GM23248 (cell line): Measurements from ENCODE around the gene CHRM4. TPM values are rescaled to one million over a fixed set of nuclear protein-coding genes. Genes with fewer than 3 reads are reported as not detected.
A peak's percentile ranks its signal among the peaks of the same experiment; 100 is the strongest.

Experiments used
- DNase-seq: peaks from one replicate; pipeline ENCODE4 v3.0.0-alpha.2; 2015
- H2AFZ ChIP-seq: fragments of 200-600 bp; sonication (generic); 2 replicates; pipeline ENCODE4 v1.6.1; 2016; ENCODE audit warnings: antibody characterized with exemption
- H3F3A ChIP-seq: fragments of 200-600 bp; sonication (generic); 2 replicates; pipeline ENCODE4 v1.6.1; 2016; ENCODE audit warnings: mild to moderate bottlenecking, antibody characterized with exemption, mixed run types; ENCODE audit not compliant: insufficient read depth
- H3K27ac ChIP-seq: fragments of 200-600 bp; sonication (generic); 2 replicates; pipeline ENCODE4 v1.5.1; 2016; ENCODE audit warnings: mild to moderate bottlenecking
- H3K27me3 ChIP-seq: fragments of 200-600 bp; sonication (generic); replicated peaks from 2 replicates; pipeline ENCODE4 v1.6.1; 2016; ENCODE audit warnings: mild to moderate bottlenecking; ENCODE audit not compliant: insufficient read depth
- H3K36me3 ChIP-seq: fragments of 200-600 bp; sonication (generic); 2 replicates; pipeline ENCODE4 v1.6.1; 2016; ENCODE audit warnings: low read depth, mild to moderate bottlenecking
- H3K4me1 ChIP-seq: fragments of 200-600 bp; sonication (generic); 2 replicates; pipeline ENCODE4 v1.6.1; 2016; ENCODE audit warnings: mild to moderate bottlenecking; ENCODE audit not compliant: insufficient read depth
- H3K4me2 ChIP-seq: fragments of 200-600 bp; sonication (generic); one replicate; pipeline ENCODE4 v1.6.1; 2016; ENCODE audit warnings: mild to moderate bottlenecking; ENCODE audit not compliant: unreplicated experiment
- H3K4me3 ChIP-seq: fragments of 200-600 bp; sonication (generic); 2 replicates; pipeline ENCODE4 v1.5.1; 2016; ENCODE audit warnings: mild to moderate bottlenecking
- H3K79me2 ChIP-seq: fragments of 200-600 bp; sonication (generic); 2 replicates; pipeline ENCODE4 v1.6.1; 2016; ENCODE audit warnings: mild to moderate bottlenecking; ENCODE audit not compliant: insufficient read depth
- H3K9ac ChIP-seq: fragments of 200-600 bp; sonication (generic); 2 replicates; pipeline ENCODE4 v1.6.1; 2016; ENCODE audit warnings: mild to moderate bottlenecking
- H3K9me2 ChIP-seq: fragments of 200-600 bp; sonication (generic); 2 replicates; pipeline ENCODE4 v1.6.1; 2016; ENCODE audit warnings: mixed run types, mild to moderate bottlenecking, moderate library complexity; ENCODE audit not compliant: insufficient read depth
- H3K9me3 ChIP-seq: fragments of 200-600 bp; sonication (generic); one replicate; pipeline ENCODE4 v1.6.1; 2017; ENCODE audit warnings: low read depth
- H4K20me1 ChIP-seq: fragments of 200-600 bp; sonication (generic); 2 replicates; pipeline ENCODE4 v1.6.0; 2016; ENCODE audit not compliant: insufficient read depth
- EZH2 ChIP-seq: fragments of 200-600 bp; sonication (generic); IDR thresholded peaks from 2 replicates; pipeline ENCODE4 v1.6.1; 2018; ENCODE audit warnings: antibody characterized with exemption, mild to moderate bottlenecking; ENCODE audit not compliant: insufficient read depth, poor library complexity, severe bottlenecking
- EZH2phosphoT487 ChIP-seq: fragments of 200-600 bp; sonication (generic); IDR thresholded peaks from 2 replicates; pipeline ENCODE4 v1.6.1; 2018; ENCODE audit warnings: antibody characterized with exemption, moderate library complexity, mild to moderate bottlenecking, low read depth; ENCODE audit not compliant: insufficient read depth
- WGBS, 2 experiments: methylation state at CpG; one replicate each; pipeline ENCODE4 v1.1.6; 2015 to 2017; ENCODE audit warnings: low lambda C conversion rate in 2 of 2, low coverage in 1 of 2; ENCODE audit errors: missing lambda C conversion rate in 2 of 2; 5-methylcytosine and 5-hydroxymethylcytosine counted together
- in situ Hi-C: fragments of 300-500 bp; cut with MboI; formaldehyde crosslinking; loops from 2 replicates; pipeline ENCODE4 v1.15.0; 2020
- polyA plus RNA-seq: library from polyadenylated mRNA; unstranded; fragments of >200 nt; fragmentation: Nextera tagmentation; extraction: Ambion mirVana; gene quantifications from 2 replicates; pipeline ENCODE4 v1.2.1, GENCODE V29; 2016
- total RNA-seq: library from RNA; depleted of rRNA; stranded (reverse); fragments of >200 nt; shearing (Covaris generic); gene quantifications from 2 replicates; pipeline ENCODE4 v1.2.3, GENCODE V29; 2014

The CHRM4 gene
- total and polyA plus RNA-seq, 2 experiments from 2014 or later = not detected

GRCh38 chr11:46350695-46351094 lies 40.9 kb downstream of the CHRM4 start:
- Histone ChIP-seq H3K27ac (no peak overlapping the region), H2AFZ (no peak overlapping the region), H3K4me1 (peaks cover 14% of the 10 kb centered on the region; the same call in 1 of the 2 replicates), H3K9me2 (no peaks in the 10 kb centered on the region), H3K9ac (no peak overlapping the region), H4K20me1 (no peaks in the 10 kb centered on the region; the same call in 1 of the 2 replicates), H3K79me2 (peaks cover 78% of the 10 kb centered on the region), H3K36me3 (no peaks in the 10 kb centered on the region; the same call in 1 of the 2 replicates), H3K9me3 (no peaks in the 10 kb centered on the region), H3F3A (no peaks in the 10 kb centered on the region), H3K4me2 (no peak overlapping the region), H3K27me3 (no peaks in the 10 kb centered on the region), H3K4me3 (no peak overlapping the region)
- in situ Hi-C loops = no loop called here
- TF ChIP-seq EZH2phosphoT487 (no peak), EZH2 (no peak)
- no peak for DNase-seq
- WGBS, 2 experiments = 69 to 70% methylated on average over 3 of the region's 3 CpGs

- H3K9me2 ChIP-seq = no peaks in the 10 kb centered on the region
- no peaks in the 10 kb centered on the region for H3K27me3 ChIP-seq
- H3K4me1 ChIP-seq = peaks cover 14% of the 10 kb centered on the region; the same call in 1 of the 2 replicates
- H3K36me3 ChIP-seq = no peaks in the 10 kb centered on the region
- DNase-seq = no peak
- H4K20me1 ChIP-seq = no peaks in the 10 kb centered on the region
- H3K27ac ChIP-seq = no peak overlapping the region
- H3K9ac ChIP-seq = peak overlapping the region; percentile 85
- no peak overlapping the region for H2AFZ ChIP-seq
- peak overlapping the region; percentile 78 for H3K4me3 ChIP-seq
- in situ Hi-C loops = no loop called here
- H3K79me2 ChIP-seq = peaks cover 59% of the 10 kb centered on the region
- H3F3A ChIP-seq = no peaks in the 10 kb centered on the region
- 73 to 75% methylated on average over 17 to 18 of the region's 18 CpGs for WGBS, 2 experiments
- H3K4me2 ChIP-seq = peak overlapping the region; percentile 92
- TF ChIP-seq EZH2phosphoT487 = no peak
- TF ChIP-seq EZH2 = no peak
- no peaks in the 10 kb centered on the region for H3K9me3 ChIP-seq
These were observed 42.8 kb downstream of the CHRM4 start for GRCh38 chr11:46348566-46349401.

- peak overlapping the region; percentile 92 for H3K4me2 ChIP-seq
- peaks cover 49% of the 10 kb centered on the region for H3K79me2 ChIP-seq
- peaks cover 9% of the 10 kb centered on the region; the same call in 1 of the 2 replicates for H3K4me1 ChIP-seq
- H3K36me3 ChIP-seq = no peaks in the 10 kb centered on the region
- H3K27me3 ChIP-seq = no peaks in the 10 kb centered on the region
- H2AFZ ChIP-seq = peak overlapping the region; percentile 48
- H3K4me3 ChIP-seq = peak overlapping the region; percentile 78
- no peaks in the 10 kb centered on the region for H3K9me3 ChIP-seq
- DNase-seq = peak; percentile 57
- no peaks in the 10 kb centered on the region for H3F3A ChIP-seq
- TF ChIP-seq EZH2 = no peak
- TF ChIP-seq EZH2phosphoT487 = no peak
- 15 to 31% methylated on average over 39 to 53 of the region's 63 CpGs for WGBS, 2 experiments
- H4K20me1 ChIP-seq = no peaks in the 10 kb centered on the region
- in situ Hi-C loops = no loop called here
- no peak overlapping the region for H3K27ac ChIP-seq
- no peaks in the 10 kb centered on the region for H3K9me2 ChIP-seq
- peak overlapping the region; percentile 85 for H3K9ac ChIP-seq
These were observed 43.8 kb downstream of the CHRM4 start for GRCh38 chr11:46347637-46348311.

GRCh38 chr11:46346886-46347636 lies 44.5 kb downstream of the CHRM4 start, which contains the start of gene DGKZ:
DGKZ (plus strand) TSS chr11:46347463; CDS start chr11:46347660, 197 bp downstream.
- peaks cover 41% of the 10 kb centered on the region for H3K79me2 ChIP-seq
- H3K27ac ChIP-seq = no peak within 1 kb of the TSS
- WGBS, 2 experiments = 12 to 18% methylated on average over 20 to 51 of the region's 80 CpGs
- H3K36me3 ChIP-seq = no peaks in the 10 kb centered on the region
- peak within 1 kb of the TSS; percentile 75 for H2AFZ ChIP-seq
- no peaks in the 10 kb centered on the region for H3K9me2 ChIP-seq
- no peaks in the 10 kb centered on the region for H3F3A ChIP-seq
- H3K4me3 ChIP-seq = peak within 1 kb of the TSS; percentile 78
- no peaks in the 10 kb centered on the region for H3K9me3 ChIP-seq
- H3K4me1 ChIP-seq = peaks cover 9% of the 10 kb centered on the region; the same call in 1 of the 2 replicates
- no peak for TF ChIP-seq EZH2
- no peak for TF ChIP-seq EZH2phosphoT487
- H3K4me2 ChIP-seq = peak within 1 kb of the TSS; percentile 92
- in situ Hi-C loops = no loop called here
- H4K20me1 ChIP-seq = no peaks in the 10 kb centered on the region
- no peaks in the 10 kb centered on the region for H3K27me3 ChIP-seq
- DNase-seq = peak; percentile 88
- peak within 1 kb of the TSS; percentile 85 for H3K9ac ChIP-seq
